Stimulated activated CD8-positive, alpha-beta memory T cell treated with anti-CD3 and anti-CD28 coated beads, Interleukin-4, amount 100 ng/mL, for 24 hours (primary cell): ENCODE measurements around the gene HDAC4.

Experiments
- DNase-seq: peaks from one replicate; pipeline ENCODE4 v3.0.0-alpha.2; 2020; ENCODE audit warnings: low read depth

HDAC4 gene

GRCh38 chr2:239327536-239328350 is 73.1 kb downstream of the HDAC4 start:
- no peak for DNase-seq

- DNase-seq, result peak; percentile 45
Observed at GRCh38 chr2:239326831-239327535, 73.8 kb downstream of the HDAC4 start.

- DNase-seq, result no peak
Observed at GRCh38 chr2:239324456-239324855, 76.4 kb downstream of the HDAC4 start.

GRCh38 chr2:239323447-239323846 is 77.4 kb downstream of the HDAC4 start:
- no peak for DNase-seq

GRCh38 chr2:239322416-239323086 is 78.3 kb downstream of the HDAC4 start:
- DNase-seq, result no peak

- DNase-seq, result peak; percentile 47
Observed at GRCh38 chr2:239321596-239322415, 79.0 kb downstream of the HDAC4 start.

GRCh38 chr2:239318790-239319661 is 81.8 kb downstream of the HDAC4 start:
- no peak for DNase-seq

GRCh38 chr2:239318151-239318611 is 82.6 kb downstream of the HDAC4 start:
- no peak for DNase-seq

GRCh38 chr2:239316562-239317465 is 84.0 kb downstream of the HDAC4 start:
- DNase-seq, result no peak

- DNase-seq, result no peak
Observed at GRCh38 chr2:239315308-239315707, 85.5 kb downstream of the HDAC4 start.

GRCh38 chr2:239313776-239314175 is 87.0 kb downstream of the HDAC4 start:
- no peak for DNase-seq

- no peak for DNase-seq
Observed at GRCh38 chr2:239312741-239313667, 87.8 kb downstream of the HDAC4 start.

GRCh38 chr2:239312081-239312511 is 88.7 kb downstream of the HDAC4 start:
- no peak for DNase-seq

GRCh38 chr2:239311132-239312040 is 89.4 kb downstream of the HDAC4 start:
- DNase-seq, result no peak

GRCh38 chr2:239310401-239311061 is 90.3 kb downstream of the HDAC4 start:
- DNase-seq, result no peak

GRCh38 chr2:239309398-239310245 is 91.2 kb downstream of the HDAC4 start:
- no peak for DNase-seq
